HG02840 (cell line): Measurements from ENCODE around the gene GMDS.

Experiments used
- ATAC-seq: cut with Tn5 transposase; IDR thresholded peaks from one replicate; pipeline ENCODE4 v1.9.1; 2021; ENCODE audit warnings: mild to moderate bottlenecking, moderate library complexity, moderate number of reproducible peaks; ENCODE audit not compliant: unreplicated experiment, low FRiP score

Gene GMDS

GRCh38 chr6:1873781-1874180 lies 371.6 kb downstream of the GMDS start:
- no peak for ATAC-seq

GRCh38 chr6:1872649-1873131 lies 372.7 kb downstream of the GMDS start:
- no peak for ATAC-seq

GRCh38 chr6:1871724-1872315 lies 373.6 kb downstream of the GMDS start:
- ATAC-seq, result no peak

- no peak for ATAC-seq
Measured at GRCh38 chr6:1870932-1871331, 374.5 kb downstream of the GMDS start.

GRCh38 chr6:1870251-1870650 lies 375.2 kb downstream of the GMDS start:
- ATAC-seq, result no peak

GRCh38 chr6:1869769-1870168 lies 375.6 kb downstream of the GMDS start:
- ATAC-seq, result no peak

GRCh38 chr6:1869308-1869707 lies 376.1 kb downstream of the GMDS start:
- peak; percentile 3 for ATAC-seq

GRCh38 chr6:1868561-1869261 lies 376.7 kb downstream of the GMDS start:
- ATAC-seq, result peak; percentile 59

GRCh38 chr6:1867197-1867596 lies 378.2 kb downstream of the GMDS start:
- ATAC-seq, result no peak

GRCh38 chr6:1865585-1865984 lies 379.8 kb downstream of the GMDS start:
- no peak for ATAC-seq

GRCh38 chr6:1864496-1864895 lies 380.9 kb downstream of the GMDS start:
- ATAC-seq, result no peak

- no peak for ATAC-seq
Measured at GRCh38 chr6:1862411-1862810, 383.0 kb downstream of the GMDS start.

GRCh38 chr6:1860756-1861348 lies 384.6 kb downstream of the GMDS start:
- ATAC-seq, result no peak

GRCh38 chr6:1858859-1859258 lies 386.5 kb downstream of the GMDS start:
- ATAC-seq, result no peak

- no peak for ATAC-seq
Measured at GRCh38 chr6:1858196-1858595, 387.2 kb downstream of the GMDS start.

GRCh38 chr6:1856381-1856780 lies 389.0 kb downstream of the GMDS start:
- ATAC-seq, result peak; percentile 77

- no peak for ATAC-seq
Measured at GRCh38 chr6:1855890-1856289, 389.5 kb downstream of the GMDS start.

GRCh38 chr6:1854296-1854695 lies 391.1 kb downstream of the GMDS start:
- no peak for ATAC-seq

- ATAC-seq, result no peak
Measured at GRCh38 chr6:1853761-1854160, 391.6 kb downstream of the GMDS start.

GRCh38 chr6:1851681-1852456 lies 393.5 kb downstream of the GMDS start:
- no peak for ATAC-seq

GRCh38 chr6:1850840-1851157 lies 394.6 kb downstream of the GMDS start:
- no peak for ATAC-seq
